CD4-positive, alpha-beta T cell treated with Interleukin-6 for 4 hours (primary cell): Measurements from ENCODE around the gene SUN3.

Experiments
- DNase-seq: peaks from one replicate; pipeline ENCODE4 v3.0.0-alpha.2; 2020; ENCODE audit warnings: mixed read lengths

SUN3 gene

GRCh38 chr7:48028938-48029337, at the start of gene SUN3:
Gene SUN3, minus strand, starts transcription at chr7:48029107. Its CDS starts 169 bp downstream, at chr7:48028938.
- DNase-seq = no peak

GRCh38 chr7:48078470-48078869, 49.6 kb upstream of the SUN3 start:
- DNase-seq = no peak

- no peak for DNase-seq
Observed at GRCh38 chr7:48077423-48077822, 48.5 kb upstream of the SUN3 start.

- DNase-seq = no peak
Observed at GRCh38 chr7:48074204-48074654, 45.3 kb upstream of the SUN3 start.

- DNase-seq = no peak
Observed at GRCh38 chr7:48067475-48067874, 38.6 kb upstream of the SUN3 start.

- DNase-seq = no peak
Observed at GRCh38 chr7:48063985-48064384, 35.1 kb upstream of the SUN3 start.

GRCh38 chr7:48059706-48060105, 30.8 kb upstream of the SUN3 start:
- no peak for DNase-seq

- DNase-seq = no peak
Observed at GRCh38 chr7:48058990-48059389, 30.1 kb upstream of the SUN3 start.

- no peak for DNase-seq
Observed at GRCh38 chr7:48053736-48054135, 24.8 kb upstream of the SUN3 start.

GRCh38 chr7:48052748-48053147, 23.8 kb upstream of the SUN3 start:
- no peak for DNase-seq

- peak; percentile 13 for DNase-seq
Observed at GRCh38 chr7:48049850-48050249, 20.9 kb upstream of the SUN3 start.

- DNase-seq = no peak
Observed at GRCh38 chr7:48048113-48048512, 19.2 kb upstream of the SUN3 start.

GRCh38 chr7:48046458-48046857, 17.6 kb upstream of the SUN3 start:
- peak; percentile 52 for DNase-seq

GRCh38 chr7:48045195-48045765, 16.4 kb upstream of the SUN3 start:
- peak; percentile 19 for DNase-seq

GRCh38 chr7:48042636-48043035, 13.7 kb upstream of the SUN3 start:
- DNase-seq = no peak

GRCh38 chr7:48042216-48042615, 13.3 kb upstream of the SUN3 start:
- no peak for DNase-seq

GRCh38 chr7:48041653-48041970, 12.7 kb upstream of the SUN3 start:
- no peak for DNase-seq

- no peak for DNase-seq
Observed at GRCh38 chr7:48040944-48041652, 12.2 kb upstream of the SUN3 start.

- DNase-seq = no peak
Observed at GRCh38 chr7:48038815-48039506, 10.1 kb upstream of the SUN3 start.

- no peak for DNase-seq
Observed at GRCh38 chr7:48035967-48036478, 7.1 kb upstream of the SUN3 start.

GRCh38 chr7:48035301-48035966, 6.5 kb upstream of the SUN3 start, which contains the start of gene C7orf57:
Gene C7orf57, plus strand, starts transcription at chr7:48035543. Its CDS starts 766 bp downstream, at chr7:48036309.
- peak; percentile 93 for DNase-seq

- no peak for DNase-seq
Observed at GRCh38 chr7:48033922-48034321, 5.0 kb upstream of the SUN3 start.

- no peak for DNase-seq
Observed at GRCh38 chr7:48031111-48031510, 2.2 kb upstream of the SUN3 start.
